Measurements from ENCODE around the gene LCK. TPM values are rescaled to one million over a fixed set of nuclear protein-coding genes. Genes with fewer than 3 reads are reported as not detected.

The LCK gene
- polyA plus RNA-seq, 3 donors: 0.15 to 2.2 (median 1.7) TPM

GRCh38 chr1:32266921-32267591 is 16.0 kb downstream of the LCK start:
- Histone ChIP-seq H3K9ac (ENCODE audit: insufficient read depth, low read length, poor library complexity, severe bottlenecking) (no peak overlapping the region), H3K9me3 (replicated peaks in 1 of 2; ENCODE audit: control insufficient read depth in 1 of 2, insufficient read depth in 1 of 2, low read length in 2 of 2) (no peaks in the 10 kb centered on the region), H3K27me3 (ENCODE audit: control insufficient read depth in 2 of 2, insufficient read depth in 2 of 2, low read length in 2 of 2) (no peaks in the 10 kb centered on the region), H3K4me2 (replicated peaks; ENCODE audit: extremely low read depth, low read length, poor library complexity, severe bottlenecking) (no peak overlapping the region), H3K4me1 (ENCODE audit: control insufficient read depth in 1 of 2, insufficient read depth in 2 of 2, low read length in 2 of 2) (peaks cover 11 to 14% of the 10 kb centered on the region in 2 donors), H3K27ac (ENCODE audit: low read depth in 1 of 2, low read length in 2 of 2) (no peak overlapping the region), H4K20me1 (ENCODE audit: insufficient read depth, low read length) (no peaks in the 10 kb centered on the region), H3K36me3 (replicated peaks in 1 of 2; ENCODE audit: control insufficient read depth in 1 of 2, insufficient read depth in 2 of 2, low read length in 2 of 2) (no peaks in the 10 kb centered on the region), H3K4me3 (replicated peaks in 1 of 3; ENCODE audit: low read depth in 2 of 3, low read length in 3 of 3) (no peak overlapping the region), H3K79me2 (ENCODE audit: insufficient read depth, low read length) (no peaks in the 10 kb centered on the region), H2AFZ (ENCODE audit: insufficient read depth, low read depth, low read length, poor library complexity, severe bottlenecking) (no peak overlapping the region)
- intact Hi-C loops (cut with micrococcal nuclease): no loop called here
- no peak overlapping the region for H3K4me3 Mint-ChIP-seq
- H3K9me3 Mint-ChIP-seq: peaks cover 0 to 2% (median 0%) of the 10 kb centered on the region in 7 donors
- no peak for DNase-seq
- H3K27ac Mint-ChIP-seq: peak overlapping the region in 1 of 7 donors; percentile 22
- peaks cover 20% of the 10 kb centered on the region for H3K4me1 Mint-ChIP-seq
- no peaks in the 10 kb centered on the region for H3K36me3 Mint-ChIP-seq
- 95% methylated on average over 4 of the region's 7 CpGs for WGBS (ENCODE audit: insufficient coverage)
- H3K27me3 Mint-ChIP-seq (ENCODE audit: low read depth in 3 of 3): peaks cover 4 to 5% (median 4%) of the 10 kb centered on the region in 3 donors
- TF ChIP-seq CTCF (IDR thresholded peaks at IDR 0.05): no peak

- peaks cover 12% of the 10 kb centered on the region for H3K4me1 Mint-ChIP-seq
- H3K9me3 Mint-ChIP-seq: peaks cover 0 to 2% (median 0%) of the 10 kb centered on the region in 7 donors
- H3K4me3 ChIP-seq (replicated peaks in 1 of 3; ENCODE audit: low read depth in 2 of 3, low read length in 3 of 3): no peak overlapping the region
- no peak overlapping the region for H3K4me3 Mint-ChIP-seq
- no peak overlapping the region for H3K4me2 ChIP-seq (replicated peaks; ENCODE audit: extremely low read depth, low read length, poor library complexity, severe bottlenecking)
- no peak for TF ChIP-seq CTCF (IDR thresholded peaks at IDR 0.05)
- DNase-seq: no peak
- no peak overlapping the region for H3K9ac ChIP-seq (ENCODE audit: insufficient read depth, low read length, poor library complexity, severe bottlenecking)
- intact Hi-C loops (cut with micrococcal nuclease): no loop called here
- H3K27me3 ChIP-seq (ENCODE audit: control insufficient read depth in 2 of 2, insufficient read depth in 2 of 2, low read length in 2 of 2): peaks cover 0 to 11% of the 10 kb centered on the region in 2 donors
- H3K27ac ChIP-seq (ENCODE audit: low read depth in 1 of 2, low read length in 2 of 2): no peak overlapping the region
- no peaks in the 10 kb centered on the region for H3K36me3 ChIP-seq (replicated peaks in 1 of 2; ENCODE audit: control insufficient read depth in 1 of 2, insufficient read depth in 2 of 2, low read length in 2 of 2)
- H3K9me3 ChIP-seq (replicated peaks in 1 of 2; ENCODE audit: control insufficient read depth in 1 of 2, insufficient read depth in 1 of 2, low read length in 2 of 2): no peaks in the 10 kb centered on the region
- no peaks in the 10 kb centered on the region for H3K36me3 Mint-ChIP-seq
- H3K79me2 ChIP-seq (ENCODE audit: insufficient read depth, low read length): no peaks in the 10 kb centered on the region
- H3K27ac Mint-ChIP-seq: no peak overlapping the region
- no peaks in the 10 kb centered on the region for H4K20me1 ChIP-seq (ENCODE audit: insufficient read depth, low read length)
- H2AFZ ChIP-seq (ENCODE audit: insufficient read depth, low read depth, low read length, poor library complexity, severe bottlenecking): no peak overlapping the region
- H3K27me3 Mint-ChIP-seq (ENCODE audit: low read depth in 3 of 3): peaks cover 19 to 22% (median 20%) of the 10 kb centered on the region in 3 donors
- peaks cover 9 to 12% of the 10 kb centered on the region in 2 donors for H3K4me1 ChIP-seq (ENCODE audit: control insufficient read depth in 1 of 2, insufficient read depth in 2 of 2, low read length in 2 of 2)
These were observed 18.7 kb downstream of the LCK start for GRCh38 chr1:32269744-32270143.
